Measurements from ENCODE around the gene DNAH9. TPM values are rescaled to one million over a fixed set of nuclear protein-coding genes. Genes with fewer than 3 reads are reported as not detected.

The DNAH9 gene
- total RNA-seq, 1 donor = under 0.01 TPM

DNA sequence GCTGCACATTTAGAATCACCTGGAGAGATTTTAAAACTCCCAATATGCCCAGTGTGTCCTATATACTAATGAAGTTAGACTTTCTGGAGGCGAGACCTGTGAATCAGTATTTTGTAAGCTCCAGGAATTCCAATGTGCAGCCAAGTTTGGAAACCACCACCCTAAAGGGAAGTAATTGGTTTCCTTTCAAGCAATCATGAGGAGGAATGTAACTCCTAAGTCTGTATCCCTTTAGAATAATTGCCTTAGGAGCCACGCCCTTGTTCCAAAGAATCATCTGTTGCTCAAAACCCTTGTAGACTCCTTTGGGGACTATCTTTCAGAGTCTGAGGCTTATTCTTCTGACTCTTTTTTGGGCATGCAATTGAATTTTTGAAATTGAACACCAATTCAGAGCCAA, 84.4 kb downstream of the DNAH9 start:
- no peak overlapping the region for H3K4me3 ChIP-seq (ENCODE audit: low read length)
- H3K9me3 ChIP-seq (ENCODE audit: low read depth, low read length) = no peaks in the 10 kb centered on the region
- H3K27me3 ChIP-seq (ENCODE audit: insufficient read depth, low read length) = no peaks in the 10 kb centered on the region
- H3K4me1 ChIP-seq (ENCODE audit: insufficient read depth, low read length) = no peaks in the 10 kb centered on the region

DNA sequence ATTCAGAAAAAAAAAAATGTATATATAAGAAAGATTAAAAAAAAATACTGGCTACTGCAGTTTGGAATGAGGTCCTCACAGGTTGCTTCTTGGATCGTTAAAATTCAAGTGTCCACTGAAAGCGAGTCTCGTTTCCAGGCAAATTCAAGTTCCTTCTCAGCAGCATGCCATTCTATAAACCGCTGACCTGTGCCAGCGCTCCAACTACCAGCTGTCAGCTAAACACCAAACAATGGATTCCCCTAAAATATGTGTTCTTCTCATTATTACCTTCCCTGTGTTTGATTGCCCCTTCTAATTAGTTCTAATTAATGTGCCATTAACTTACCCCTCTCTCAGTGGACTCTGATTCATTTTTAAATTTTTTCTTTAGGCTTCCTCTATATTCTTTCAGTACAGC, 92.4 kb downstream of the DNAH9 start:
- Histone ChIP-seq H3K27me3 (ENCODE audit: insufficient read depth, low read length) (no peaks in the 10 kb centered on the region), H3K9me3 (ENCODE audit: low read depth, low read length) (no peaks in the 10 kb centered on the region), H3K4me1 (ENCODE audit: insufficient read depth, low read length) (no peaks in the 10 kb centered on the region), H3K4me3 (ENCODE audit: low read length) (no peak overlapping the region)

- Histone ChIP-seq H3K4me1 (ENCODE audit: insufficient read depth, low read length) (no peaks in the 10 kb centered on the region), H3K27me3 (ENCODE audit: insufficient read depth, low read length) (no peaks in the 10 kb centered on the region), H3K9me3 (ENCODE audit: low read depth, low read length) (no peaks in the 10 kb centered on the region), H3K4me3 (ENCODE audit: low read length) (no peak overlapping the region)
Observed at GRCh38 chr17:11692688-11693087, 94.4 kb downstream of the DNAH9 start.

DNA sequence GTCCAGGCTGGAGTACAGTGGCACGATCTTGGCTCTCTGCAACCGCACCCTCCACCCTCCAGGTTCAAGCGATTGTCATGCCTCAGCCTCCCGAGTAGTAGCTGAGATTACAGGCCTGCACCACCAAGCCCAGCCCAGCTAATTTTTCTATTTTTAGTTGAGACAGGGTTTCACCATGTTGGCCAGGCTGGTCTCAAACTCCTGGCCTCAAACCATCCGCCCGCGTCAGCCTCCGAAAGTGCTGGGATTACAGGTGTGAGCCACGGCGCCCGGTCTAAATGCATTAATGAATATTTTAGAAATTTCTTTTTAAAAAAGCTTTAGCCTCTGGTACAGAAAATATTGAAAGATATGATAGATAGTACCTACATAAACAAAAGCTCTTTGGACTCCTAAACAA, 95.0 kb downstream of the DNAH9 start:
- Histone ChIP-seq H3K4me3 (ENCODE audit: low read length) (no peak overlapping the region), H3K27me3 (ENCODE audit: insufficient read depth, low read length) (no peaks in the 10 kb centered on the region), H3K4me1 (ENCODE audit: insufficient read depth, low read length) (no peaks in the 10 kb centered on the region), H3K9me3 (ENCODE audit: low read depth, low read length) (no peaks in the 10 kb centered on the region)

DNA sequence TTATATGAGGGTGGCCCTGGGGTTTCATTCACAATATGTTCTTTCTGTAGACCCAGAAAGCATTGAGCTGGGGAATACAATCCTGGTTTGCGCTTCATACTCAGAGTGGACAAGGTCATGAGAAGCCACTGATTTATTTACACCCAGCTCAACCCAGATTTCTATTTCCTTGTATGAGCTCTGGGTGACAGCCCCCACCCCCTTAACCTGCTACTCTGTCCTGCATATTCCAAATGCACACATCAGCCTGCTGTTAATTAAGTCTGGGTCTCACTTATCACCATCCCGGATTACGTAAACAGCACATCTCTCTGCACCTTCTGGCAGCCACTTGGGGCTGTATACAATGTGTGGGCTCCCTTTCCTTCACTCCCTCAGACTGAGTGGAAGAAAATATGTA, 102.4 kb downstream of the DNAH9 start:
- Histone ChIP-seq H3K9me3 (ENCODE audit: low read depth, low read length) (no peaks in the 10 kb centered on the region), H3K4me3 (ENCODE audit: low read length) (no peak overlapping the region), H3K4me1 (ENCODE audit: insufficient read depth, low read length) (no peaks in the 10 kb centered on the region), H3K27me3 (ENCODE audit: insufficient read depth, low read length) (no peaks in the 10 kb centered on the region)

GRCh38 chr17:11701911-11702310, 103.6 kb downstream of the DNAH9 start:
- H3K4me3 ChIP-seq (ENCODE audit: low read length) = no peak overlapping the region
- H3K4me1 ChIP-seq (ENCODE audit: insufficient read depth, low read length) = no peaks in the 10 kb centered on the region
- no peaks in the 10 kb centered on the region for H3K27me3 ChIP-seq (ENCODE audit: insufficient read depth, low read length)
- H3K9me3 ChIP-seq (ENCODE audit: low read depth, low read length) = no peaks in the 10 kb centered on the region

DNA sequence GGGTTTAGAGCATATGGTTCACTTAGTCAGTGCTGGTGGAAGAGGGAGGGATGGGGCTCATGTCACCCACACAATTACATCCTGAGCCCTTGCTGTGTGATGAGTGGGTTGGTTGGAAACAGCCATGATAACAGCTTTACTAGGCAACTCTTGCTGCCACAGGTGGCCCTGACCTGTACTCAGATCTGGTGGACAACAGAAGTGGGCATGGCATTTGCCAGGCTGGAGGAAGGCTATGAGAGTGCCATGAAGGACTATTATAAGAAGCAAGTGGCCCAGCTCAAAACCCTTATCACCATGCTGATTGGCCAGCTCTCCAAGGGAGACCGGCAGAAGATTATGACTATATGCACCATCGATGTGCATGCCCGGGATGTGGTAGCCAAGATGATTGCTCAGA, 105.8 kb downstream of the DNAH9 start:
- no peaks in the 10 kb centered on the region for H3K4me1 ChIP-seq (ENCODE audit: insufficient read depth, low read length)
- no peak overlapping the region for H3K4me3 ChIP-seq (ENCODE audit: low read length)
- no peaks in the 10 kb centered on the region for H3K27me3 ChIP-seq (ENCODE audit: insufficient read depth, low read length)
- no peaks in the 10 kb centered on the region for H3K9me3 ChIP-seq (ENCODE audit: low read depth, low read length)

GRCh38 chr17:11705111-11705510, 106.8 kb downstream of the DNAH9 start:
- Histone ChIP-seq H3K9me3 (ENCODE audit: low read depth, low read length) (no peaks in the 10 kb centered on the region), H3K4me3 (ENCODE audit: low read length) (no peak overlapping the region), H3K4me1 (ENCODE audit: insufficient read depth, low read length) (no peaks in the 10 kb centered on the region), H3K27me3 (ENCODE audit: insufficient read depth, low read length) (no peaks in the 10 kb centered on the region)

GRCh38 chr17:11707586-11707985, 109.3 kb downstream of the DNAH9 start:
- no peaks in the 10 kb centered on the region for H3K4me1 ChIP-seq (ENCODE audit: insufficient read depth, low read length)
- no peaks in the 10 kb centered on the region for H3K9me3 ChIP-seq (ENCODE audit: low read depth, low read length)
- no peaks in the 10 kb centered on the region for H3K27me3 ChIP-seq (ENCODE audit: insufficient read depth, low read length)
- H3K4me3 ChIP-seq (ENCODE audit: low read length) = no peak overlapping the region

DNA sequence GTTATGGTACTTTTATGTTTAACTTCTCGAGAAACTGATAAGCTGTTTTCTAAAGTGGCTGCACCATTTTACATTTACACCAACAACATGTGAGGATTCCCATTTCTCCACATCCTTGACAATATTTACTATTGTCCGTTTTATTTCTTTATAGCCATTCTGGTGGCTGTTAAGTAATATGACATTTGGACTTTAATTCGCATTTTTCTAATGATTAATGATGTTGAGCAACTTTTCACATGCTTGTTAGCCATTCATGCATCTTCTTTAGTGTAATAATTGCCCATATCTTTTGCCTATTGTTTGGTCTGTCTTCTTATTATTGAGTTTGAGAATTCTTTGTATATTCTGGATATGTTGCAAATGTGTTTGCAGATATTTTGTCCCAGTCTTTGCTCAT, 114.2 kb downstream of the DNAH9 start:
- Histone ChIP-seq H3K4me1 (ENCODE audit: insufficient read depth, low read length) (no peaks in the 10 kb centered on the region), H3K4me3 (ENCODE audit: low read length) (no peak overlapping the region), H3K27me3 (ENCODE audit: insufficient read depth, low read length) (no peaks in the 10 kb centered on the region), H3K9me3 (ENCODE audit: low read depth, low read length) (no peaks in the 10 kb centered on the region)

GRCh38 chr17:11719203-11719602, 120.9 kb downstream of the DNAH9 start:
- Histone ChIP-seq H3K4me3 (ENCODE audit: low read length) (no peak overlapping the region), H3K4me1 (ENCODE audit: insufficient read depth, low read length) (no peaks in the 10 kb centered on the region)

DNA sequence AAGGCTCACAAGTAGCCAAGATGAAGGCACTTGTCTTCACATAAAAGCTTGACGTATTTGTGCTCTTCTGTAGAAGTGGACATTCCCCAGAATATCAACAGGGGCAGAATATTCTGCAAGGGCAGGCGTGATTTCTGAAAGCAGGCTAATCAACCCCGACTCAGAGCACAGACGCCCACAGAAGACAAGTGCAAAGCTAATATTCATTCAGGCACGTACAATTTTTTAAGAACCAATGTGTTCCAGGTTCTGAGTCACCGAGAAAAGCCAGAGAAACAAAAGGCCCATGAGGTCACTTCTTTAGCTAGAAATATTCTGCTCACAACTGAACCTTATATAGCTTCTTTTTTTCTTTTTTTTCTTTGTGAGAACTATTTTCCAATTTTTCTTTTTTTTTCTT, 121.6 kb downstream of the DNAH9 start:
- Histone ChIP-seq H3K4me3 (ENCODE audit: low read length) (no peak overlapping the region), H3K9me3 (ENCODE audit: low read depth, low read length) (no peaks in the 10 kb centered on the region), H3K4me1 (ENCODE audit: insufficient read depth, low read length) (no peaks in the 10 kb centered on the region), H3K27me3 (ENCODE audit: insufficient read depth, low read length) (no peaks in the 10 kb centered on the region)

More at GRCh38 chr17:11719203-11719602, 120.9 kb downstream of the DNAH9 start:
- Histone ChIP-seq H3K9me3 (ENCODE audit: low read depth, low read length) (no peaks in the 10 kb centered on the region), H3K27me3 (ENCODE audit: insufficient read depth, low read length) (no peaks in the 10 kb centered on the region)

- Histone ChIP-seq H3K4me3 (ENCODE audit: low read length) (no peak overlapping the region), H3K4me1 (ENCODE audit: insufficient read depth, low read length) (no peaks in the 10 kb centered on the region), H3K27me3 (ENCODE audit: insufficient read depth, low read length) (no peaks in the 10 kb centered on the region), H3K9me3 (ENCODE audit: low read depth, low read length) (no peaks in the 10 kb centered on the region)
Observed at GRCh38 chr17:11720816-11721215, 122.5 kb downstream of the DNAH9 start.

- no peaks in the 10 kb centered on the region for H3K27me3 ChIP-seq (ENCODE audit: insufficient read depth, low read length)
Observed at GRCh38 chr17:11730747-11731146, 132.5 kb downstream of the DNAH9 start.

DNA sequence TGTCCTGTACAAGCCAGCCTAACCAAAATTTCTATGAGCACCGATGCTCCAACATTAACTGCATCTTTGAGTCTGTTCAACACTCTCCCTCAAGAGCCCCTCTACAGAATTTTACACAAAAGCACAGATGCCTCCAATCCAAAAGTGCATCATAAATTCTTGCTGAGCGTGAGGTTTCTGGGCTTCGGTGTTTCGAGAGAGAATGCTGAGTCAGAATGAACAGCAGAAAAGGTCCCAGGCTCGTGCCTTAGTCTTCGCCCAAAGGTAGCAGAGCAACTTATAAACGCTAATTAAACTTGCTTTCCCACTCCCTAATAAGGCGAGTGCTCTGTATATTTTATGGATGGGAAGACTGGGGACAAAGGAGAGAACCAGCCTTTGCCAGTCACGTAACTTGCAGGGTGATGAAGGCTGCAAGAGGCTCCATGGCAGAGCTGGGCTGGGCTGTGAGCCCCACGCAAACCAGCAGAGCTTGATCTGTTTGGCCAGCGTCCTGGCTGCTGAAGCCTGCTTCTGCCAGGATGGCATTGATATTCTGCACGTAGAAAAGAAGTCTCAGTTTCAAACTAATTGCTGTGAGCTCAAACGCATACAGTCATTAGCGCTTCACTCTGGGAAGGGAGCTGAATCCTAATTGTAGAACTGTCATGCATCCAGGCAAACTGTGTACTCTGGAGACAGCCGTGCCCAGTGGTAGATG, 138.5 kb downstream of the DNAH9 start:
- H3K9me3 ChIP-seq (ENCODE audit: low read depth, low read length) = peaks cover 4% of the 10 kb centered on the region
- H3K4me1 ChIP-seq (ENCODE audit: insufficient read depth, low read length) = no peaks in the 10 kb centered on the region
- H3K27me3 ChIP-seq (ENCODE audit: insufficient read depth, low read length) = no peaks in the 10 kb centered on the region
- H3K4me3 ChIP-seq (ENCODE audit: low read length) = no peak overlapping the region

More at GRCh38 chr17:11730747-11731146, 132.5 kb downstream of the DNAH9 start:
- H3K9me3 ChIP-seq (ENCODE audit: low read depth, low read length) = no peaks in the 10 kb centered on the region
- H3K4me1 ChIP-seq (ENCODE audit: insufficient read depth, low read length) = no peaks in the 10 kb centered on the region
- H3K4me3 ChIP-seq (ENCODE audit: low read length) = no peak overlapping the region

- Histone ChIP-seq H3K27me3 (ENCODE audit: insufficient read depth, low read length) (no peaks in the 10 kb centered on the region), H3K9me3 (ENCODE audit: low read depth, low read length) (peaks cover 4% of the 10 kb centered on the region), H3K4me1 (ENCODE audit: insufficient read depth, low read length) (no peaks in the 10 kb centered on the region), H3K4me3 (ENCODE audit: low read length) (no peak overlapping the region)
Observed at GRCh38 chr17:11737313-11737679, 139.0 kb downstream of the DNAH9 start.
